Natural killer cell (primary cell): ENCODE data around the gene VAMP3. TPM values are rescaled to one million over a fixed set of nuclear protein-coding genes. Genes with fewer than 3 reads are reported as not detected.

ENCODE experiments used
- ATAC-seq, 3 donors: fragments of 150-1000 bp in 2 of 3; fragments of 200-7000 bp in 1 of 3; cut with Tn5 transposase; 1 replicate in 1 of 3; 2 replicates in 2 of 3; pipeline ENCODE4 v1.10.0; 2021; ENCODE audit warnings: mild to moderate bottlenecking in 2 of 3, moderate library complexity in 2 of 3
- DNase-seq, 2 donors: peaks; one replicate each; pipeline versions ENCODE4 v3.0.0 to v3.0.0-alpha.2; 2013 to 2021; ENCODE audit warnings: mixed read lengths in 1 of 2
- H3K27ac ChIP-seq: one replicate; pipeline ENCODE4 v1.5.1; 2013; ENCODE audit warnings: mild to moderate bottlenecking, low read length
- H3K27me3 ChIP-seq: one replicate; pipeline ENCODE4 v1.6.1; 2013; ENCODE audit warnings: low read length; ENCODE audit not compliant: control insufficient read depth, insufficient read depth
- H3K36me3 ChIP-seq: one replicate; pipeline ENCODE4 v1.6.1; 2013; ENCODE audit warnings: low read length; ENCODE audit not compliant: control insufficient read depth, insufficient read depth
- H3K4me1 ChIP-seq: one replicate; pipeline ENCODE4 v1.6.1; 2013; ENCODE audit warnings: low read length; ENCODE audit not compliant: control insufficient read depth, insufficient read depth
- H3K4me3 ChIP-seq: one replicate; pipeline ENCODE4 v1.5.1; 2013; ENCODE audit warnings: low read length
- H3K9me3 ChIP-seq: one replicate; pipeline ENCODE4 v1.6.1; 2013; ENCODE audit warnings: low read length; ENCODE audit not compliant: control insufficient read depth, insufficient read depth
- H3K27ac Mint-ChIP-seq, 2 donors: one replicate each; pipeline ENCODE4 v1.8.0; 2022; ENCODE audit warnings: mild to moderate bottlenecking in 2 of 2, mixed read lengths in 2 of 2, moderate library complexity in 1 of 2
- H3K27me3 Mint-ChIP-seq, 2 donors: one replicate each; pipeline ENCODE4 v1.8.0; 2022; ENCODE audit warnings: low read depth in 2 of 2, mixed read lengths in 2 of 2
- H3K36me3 Mint-ChIP-seq: one replicate; pipeline ENCODE4 v1.8.0; 2022; ENCODE audit warnings: mixed read lengths
- H3K4me1 Mint-ChIP-seq, 2 donors: one replicate each; pipeline ENCODE4 v1.8.0; 2022; ENCODE audit warnings: mixed read lengths in 2 of 2
- H3K4me3 Mint-ChIP-seq: one replicate; pipeline ENCODE4 v1.8.0; 2022; ENCODE audit warnings: mild to moderate bottlenecking, moderate library complexity, mixed read lengths
- H3K9me3 Mint-ChIP-seq, 2 donors: one replicate each; pipeline ENCODE4 v1.8.0; 2022; ENCODE audit warnings: mixed read lengths in 2 of 2
- WGBS: methylation state at CpG from one replicate; pipeline ENCODE4 v1.1.7; 2013; ENCODE audit warnings: missing lambda C conversion rate; ENCODE audit not compliant: insufficient coverage; 5-methylcytosine and 5-hydroxymethylcytosine counted together
- intact Hi-C: fragments of 100-400 bp; cut with micrococcal nuclease; formaldehyde crosslinking; loops from one replicate; pipeline ENCODE4 v1.14.2; 2022
- total RNA-seq, 4 donors: library from RNA; stranded (reverse); fragments of 120-200 nt in 1 of 4; gene quantifications; one replicate each; pipeline versions ENCODE4 v1.2.3 to v1.2.4, GENCODE V29; 2013 to 2022
- TF ChIP-seq, protein P1 (sequence below): fragments of 200-600 bp; IDR thresholded peaks from one replicate; pipeline ENCODE4 v1.8.0; 2022; ENCODE audit warnings: antibody characterized with exemption

Gene VAMP3
- total RNA-seq, 3 donors from 2014 or later (not counting 1 experiment from before 2014, with no cell fraction given): 86.9 to 110 (median 92.2) TPM

DNA sequence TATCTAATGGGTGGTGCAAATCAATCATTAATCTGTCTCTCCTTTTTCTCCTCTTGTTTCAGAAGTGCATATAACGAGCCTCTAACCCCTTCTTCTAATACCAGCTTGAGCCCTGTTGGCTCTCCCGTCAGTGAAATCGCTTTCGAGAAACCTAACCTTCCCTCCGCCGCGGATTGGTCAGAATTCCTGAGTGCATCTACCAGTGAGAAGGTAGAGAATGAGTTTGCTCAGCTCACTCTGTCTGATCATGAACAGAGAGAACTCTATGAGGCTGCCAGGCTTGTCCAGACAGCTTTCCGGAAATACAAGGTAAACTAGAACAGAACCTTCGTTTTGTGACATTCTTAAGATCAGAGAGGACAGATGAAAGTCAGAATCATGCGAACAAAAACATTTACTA is 25.3 kb upstream of the VAMP3 start:
- Histone ChIP-seq H3K4me3 (no peak overlapping the region), H3K9me3 (no peaks in the 10 kb centered on the region), H3K36me3 (no peaks in the 10 kb centered on the region), H3K27ac (no peak overlapping the region), H3K27me3 (no peaks in the 10 kb centered on the region), H3K4me1 (no peaks in the 10 kb centered on the region)
- Mint-ChIP-seq H3K4me1 (no peaks in the 10 kb centered on the region), H3K36me3 (no peaks in the 10 kb centered on the region), H3K4me3 (no peak overlapping the region), H3K27me3 (peaks cover 0 to 5% of the 10 kb centered on the region in 2 donors), H3K9me3 (no peaks in the 10 kb centered on the region), H3K27ac (no peak overlapping the region)
- intact Hi-C loops: no loop called here
- 92% methylated on average over 9 of the region's 10 CpGs for WGBS
- TF ChIP-seq, protein P1, sequence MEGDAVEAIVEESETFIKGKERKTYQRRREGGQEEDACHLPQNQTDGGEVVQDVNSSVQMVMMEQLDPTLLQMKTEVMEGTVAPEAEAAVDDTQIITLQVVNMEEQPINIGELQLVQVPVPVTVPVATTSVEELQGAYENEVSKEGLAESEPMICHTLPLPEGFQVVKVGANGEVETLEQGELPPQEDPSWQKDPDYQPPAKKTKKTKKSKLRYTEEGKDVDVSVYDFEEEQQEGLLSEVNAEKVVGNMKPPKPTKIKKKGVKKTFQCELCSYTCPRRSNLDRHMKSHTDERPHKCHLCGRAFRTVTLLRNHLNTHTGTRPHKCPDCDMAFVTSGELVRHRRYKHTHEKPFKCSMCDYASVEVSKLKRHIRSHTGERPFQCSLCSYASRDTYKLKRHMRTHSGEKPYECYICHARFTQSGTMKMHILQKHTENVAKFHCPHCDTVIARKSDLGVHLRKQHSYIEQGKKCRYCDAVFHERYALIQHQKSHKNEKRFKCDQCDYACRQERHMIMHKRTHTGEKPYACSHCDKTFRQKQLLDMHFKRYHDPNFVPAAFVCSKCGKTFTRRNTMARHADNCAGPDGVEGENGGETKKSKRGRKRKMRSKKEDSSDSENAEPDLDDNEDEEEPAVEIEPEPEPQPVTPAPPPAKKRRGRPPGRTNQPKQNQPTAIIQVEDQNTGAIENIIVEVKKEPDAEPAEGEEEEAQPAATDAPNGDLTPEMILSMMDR: no peak
- DNase-seq (no peak), ATAC-seq (no peak)

DNA sequence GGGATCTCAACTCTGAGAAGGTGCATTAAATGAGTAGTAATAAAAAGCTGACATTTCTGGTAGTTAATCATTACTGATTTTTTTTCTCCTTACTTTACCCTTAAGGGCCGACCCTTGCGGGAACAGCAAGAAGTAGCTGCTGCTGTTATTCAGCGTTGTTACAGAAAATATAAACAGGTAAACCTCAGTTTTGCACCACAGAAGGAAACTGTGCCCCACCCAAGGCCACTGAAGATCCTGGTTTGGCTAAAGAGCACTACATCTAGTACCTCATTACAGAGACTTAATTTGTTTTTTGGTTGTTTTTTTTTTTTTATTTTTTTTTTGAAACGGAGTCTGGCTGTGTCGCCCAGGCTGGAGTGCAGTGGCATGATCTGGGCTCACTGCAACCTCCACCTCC is 23.5 kb upstream of the VAMP3 start:
- ATAC-seq: no peak
- TF ChIP-seq, protein P1: no peak

DNA sequence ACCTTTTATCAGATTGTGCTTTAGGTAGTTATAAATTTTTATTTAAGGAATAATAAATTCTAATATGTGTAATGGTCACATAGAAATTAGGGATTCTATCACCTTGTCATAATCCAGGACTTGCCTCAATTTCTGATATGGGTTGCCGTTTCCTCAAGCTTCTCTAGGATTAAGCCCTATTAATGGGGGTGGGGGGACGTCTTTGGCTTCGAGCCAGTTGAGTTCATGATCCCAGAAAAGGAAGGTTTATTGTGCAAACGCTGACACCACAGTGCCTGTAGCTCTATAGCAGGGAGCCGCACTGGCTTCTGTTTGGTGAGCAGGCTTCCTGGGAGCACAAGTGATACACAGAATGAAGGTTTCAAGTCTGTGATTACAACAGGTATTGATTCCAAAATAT is 22.0 kb upstream of the VAMP3 start:
- intact Hi-C loops: no loop called here
- no peak overlapping the region for H3K27ac Mint-ChIP-seq
- H3K9me3 Mint-ChIP-seq: no peaks in the 10 kb centered on the region
- H3K27ac ChIP-seq: no peak overlapping the region
- no peaks in the 10 kb centered on the region for H3K36me3 Mint-ChIP-seq
- H3K4me3 ChIP-seq: no peak overlapping the region
- H3K36me3 ChIP-seq: no peaks in the 10 kb centered on the region
- ATAC-seq: no peak
- H3K9me3 ChIP-seq: no peaks in the 10 kb centered on the region
- WGBS: 77% methylated on average over 5 of the region's 5 CpGs
- DNase-seq: no peak
- TF ChIP-seq, protein P1: no peak
- H3K4me1 Mint-ChIP-seq: peaks cover 9 to 11% of the 10 kb centered on the region in 2 donors
- no peak overlapping the region for H3K4me3 Mint-ChIP-seq
- no peaks in the 10 kb centered on the region for H3K27me3 ChIP-seq
- H3K27me3 Mint-ChIP-seq: peaks cover 0 to 5% of the 10 kb centered on the region in 2 donors
- H3K4me1 ChIP-seq: peaks cover 4% of the 10 kb centered on the region

More for the DNA sequence above, 23.5 kb upstream of the VAMP3 start:
- Histone ChIP-seq H3K4me3 (no peak overlapping the region), H3K9me3 (no peaks in the 10 kb centered on the region), H3K27ac (no peak overlapping the region), H3K4me1 (no peaks in the 10 kb centered on the region), H3K36me3 (no peaks in the 10 kb centered on the region), H3K27me3 (no peaks in the 10 kb centered on the region)
- Mint-ChIP-seq H3K4me3 (no peak overlapping the region), H3K9me3 (no peaks in the 10 kb centered on the region), H3K27me3 (peaks cover 0 to 5% of the 10 kb centered on the region in 2 donors), H3K27ac (no peak overlapping the region), H3K4me1 (peaks cover 1 to 3% of the 10 kb centered on the region in 2 donors), H3K36me3 (no peaks in the 10 kb centered on the region)
- intact Hi-C loops: no loop called here
- WGBS: 72% methylated on average over 5 of the region's 5 CpGs
- DNase-seq: no peak

DNA sequence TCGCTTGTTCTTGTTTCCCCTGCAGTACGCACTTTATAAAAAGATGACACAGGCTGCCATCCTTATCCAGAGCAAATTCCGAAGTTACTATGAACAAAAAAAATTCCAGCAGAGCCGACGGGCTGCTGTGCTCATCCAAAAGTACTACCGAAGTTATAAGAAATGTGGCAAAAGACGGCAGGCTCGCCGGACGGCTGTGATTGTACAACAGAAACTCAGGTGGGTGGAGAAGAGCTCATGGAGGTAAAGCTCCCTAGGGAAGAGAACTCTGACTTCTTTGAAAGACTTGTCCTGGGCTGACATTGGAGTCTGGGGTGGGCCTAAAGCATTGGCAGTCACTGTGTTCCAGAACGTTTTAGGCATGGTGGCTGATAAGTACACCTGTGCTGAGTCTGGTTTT is 19.9 kb upstream of the VAMP3 start:
- no peak for DNase-seq
- no peak overlapping the region for H3K27ac Mint-ChIP-seq
- no peak for ATAC-seq
- no peak overlapping the region for H3K4me3 ChIP-seq
- WGBS: 93% methylated on average over 11 of the region's 11 CpGs
- H3K9me3 ChIP-seq: no peaks in the 10 kb centered on the region
- no peak overlapping the region for H3K4me3 Mint-ChIP-seq
- H3K27me3 ChIP-seq: no peaks in the 10 kb centered on the region
- no peaks in the 10 kb centered on the region for H3K27me3 Mint-ChIP-seq
- no peaks in the 10 kb centered on the region for H3K9me3 Mint-ChIP-seq
- peaks cover 9 to 14% of the 10 kb centered on the region in 2 donors for H3K4me1 Mint-ChIP-seq
- intact Hi-C loops: no loop called here
- no peaks in the 10 kb centered on the region for H3K36me3 Mint-ChIP-seq
- H3K4me1 ChIP-seq: peaks cover 4% of the 10 kb centered on the region
- no peak overlapping the region for H3K27ac ChIP-seq
- H3K36me3 ChIP-seq: no peaks in the 10 kb centered on the region
- TF ChIP-seq, protein P1: no peak
